GM12801 (cell line): Measurements from ENCODE around the gene PRKG1.

ENCODE experiments used
- CTCF ChIP-seq: IDR thresholded peaks from one replicate; pipeline ENCODE4 v1.5.1; 2011; ENCODE audit warnings: control low read depth; ENCODE audit not compliant: insufficient read length; ENCODE audit errors: extremely low read depth

The PRKG1 gene

GRCh38 chr10:51117053-51117660 is 42.9 kb downstream of the PRKG1 start:
- TF ChIP-seq CTCF, result no peak

- no peak for TF ChIP-seq CTCF
Measured at GRCh38 chr10:51117794-51118193, 43.5 kb downstream of the PRKG1 start.

- no peak for TF ChIP-seq CTCF
Measured at GRCh38 chr10:51119441-51119840, 45.2 kb downstream of the PRKG1 start.

- no peak for TF ChIP-seq CTCF
Measured at GRCh38 chr10:51121861-51122260, 47.6 kb downstream of the PRKG1 start.

GRCh38 chr10:51124852-51125251 is 50.6 kb downstream of the PRKG1 start:
- no peak for TF ChIP-seq CTCF

- TF ChIP-seq CTCF, result no peak
Measured at GRCh38 chr10:51125518-51125917, 51.2 kb downstream of the PRKG1 start.

- TF ChIP-seq CTCF, result no peak
Measured at GRCh38 chr10:51129946-51130544, 55.8 kb downstream of the PRKG1 start.
